Measurements from ENCODE around the gene GPANK1. TPM values are rescaled to one million over a fixed set of nuclear protein-coding genes. Genes with fewer than 3 reads are reported as not detected.

GPANK1 gene
- total and polyA plus RNA-seq, 2 of the 13 experiments (the other 11 are each of a cell fraction or from before 2014, with no cell fraction given) = 15.4 to 22.8 TPM

GRCh38 chr6:31680226-31681134 is 15.7 kb upstream of the GPANK1 start, which contains the start of gene LY6G5C (continued):
- TF ChIP-seq, protein P1, sequence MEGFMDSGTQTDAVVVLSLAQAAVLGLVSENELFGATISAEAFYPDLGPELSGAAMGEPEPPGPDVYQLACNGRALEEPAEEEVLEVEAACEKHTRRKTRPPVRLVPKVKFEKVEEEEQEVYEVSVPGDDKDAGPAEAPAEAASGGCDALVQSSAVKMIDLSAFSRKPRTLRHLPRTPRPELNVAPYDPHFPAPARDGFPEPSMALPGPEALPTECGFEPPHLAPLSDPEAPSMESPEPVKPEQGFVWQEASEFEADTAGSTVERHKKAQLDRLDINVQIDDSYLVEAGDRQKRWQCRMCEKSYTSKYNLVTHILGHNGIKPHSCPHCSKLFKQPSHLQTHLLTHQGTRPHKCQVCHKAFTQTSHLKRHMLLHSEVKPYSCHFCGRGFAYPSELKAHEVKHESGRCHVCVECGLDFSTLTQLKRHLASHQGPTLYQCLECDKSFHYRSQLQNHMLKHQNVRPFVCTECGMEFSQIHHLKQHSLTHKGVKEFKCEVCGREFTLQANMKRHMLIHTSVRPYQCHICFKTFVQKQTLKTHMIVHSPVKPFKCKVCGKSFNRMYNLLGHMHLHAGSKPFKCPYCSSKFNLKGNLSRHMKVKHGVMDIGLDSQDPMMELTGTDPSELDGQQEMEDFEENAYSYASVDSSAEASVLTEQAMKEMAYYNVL (CRISPR knock-in tag; IDR thresholded peaks at IDR 0.05; ENCODE audit: borderline replicate concordance) = no peak
- no peak for TF ChIP-seq YEATS4 (CRISPR knock-in tag; IDR thresholded peaks at IDR 0.05; ENCODE audit: borderline replicate concordance)
- no peak for TF ChIP-seq ZNF496 (CRISPR knock-in tag; IDR thresholded peaks at IDR 0.05; ENCODE audit: insufficient replicate concordance)
- TF ChIP-seq PITX1 (CRISPR knock-in tag; IDR thresholded peaks at IDR 0.05) = 0 out of 2 replicates have a peak, but pooled peaks have one; percentile 62
- peak; percentile 29; the same call in 1 of the 2 replicates for TF ChIP-seq ZNF687 (CRISPR knock-in tag; IDR thresholded peaks at IDR 0.05)
- TF ChIP-seq, protein P2, sequence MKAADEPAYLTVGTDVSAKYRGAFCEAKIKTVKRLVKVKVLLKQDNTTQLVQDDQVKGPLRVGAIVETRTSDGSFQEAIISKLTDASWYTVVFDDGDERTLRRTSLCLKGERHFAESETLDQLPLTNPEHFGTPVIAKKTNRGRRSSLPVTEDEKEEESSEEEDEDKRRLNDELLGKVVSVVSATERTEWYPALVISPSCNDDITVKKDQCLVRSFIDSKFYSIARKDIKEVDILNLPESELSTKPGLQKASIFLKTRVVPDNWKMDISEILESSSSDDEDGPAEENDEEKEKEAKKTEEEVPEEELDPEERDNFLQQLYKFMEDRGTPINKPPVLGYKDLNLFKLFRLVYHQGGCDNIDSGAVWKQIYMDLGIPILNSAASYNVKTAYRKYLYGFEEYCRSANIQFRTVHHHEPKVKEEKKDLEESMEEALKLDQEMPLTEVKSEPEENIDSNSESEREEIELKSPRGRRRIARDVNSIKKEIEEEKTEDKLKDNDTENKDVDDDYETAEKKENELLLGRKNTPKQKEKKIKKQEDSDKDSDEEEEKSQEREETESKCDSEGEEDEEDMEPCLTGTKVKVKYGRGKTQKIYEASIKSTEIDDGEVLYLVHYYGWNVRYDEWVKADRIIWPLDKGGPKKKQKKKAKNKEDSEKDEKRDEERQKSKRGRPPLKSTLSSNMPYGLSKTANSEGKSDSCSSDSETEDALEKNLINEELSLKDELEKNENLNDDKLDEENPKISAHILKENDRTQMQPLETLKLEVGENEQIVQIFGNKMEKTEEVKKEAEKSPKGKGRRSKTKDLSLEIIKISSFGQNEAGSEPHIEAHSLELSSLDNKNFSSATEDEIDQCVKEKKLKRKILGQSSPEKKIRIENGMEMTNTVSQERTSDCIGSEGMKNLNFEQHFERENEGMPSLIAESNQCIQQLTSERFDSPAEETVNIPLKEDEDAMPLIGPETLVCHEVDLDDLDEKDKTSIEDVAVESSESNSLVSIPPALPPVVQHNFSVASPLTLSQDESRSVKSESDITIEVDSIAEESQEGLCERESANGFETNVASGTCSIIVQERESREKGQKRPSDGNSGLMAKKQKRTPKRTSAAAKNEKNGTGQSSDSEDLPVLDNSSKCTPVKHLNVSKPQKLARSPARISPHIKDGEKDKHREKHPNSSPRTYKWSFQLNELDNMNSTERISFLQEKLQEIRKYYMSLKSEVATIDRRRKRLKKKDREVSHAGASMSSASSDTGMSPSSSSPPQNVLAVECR (CRISPR knock-in tag; IDR thresholded peaks at IDR 0.05; ENCODE audit: borderline replicate concordance) = peak; percentile 43; the same call in 1 of the 2 replicates
- TF ChIP-seq, protein P3, sequence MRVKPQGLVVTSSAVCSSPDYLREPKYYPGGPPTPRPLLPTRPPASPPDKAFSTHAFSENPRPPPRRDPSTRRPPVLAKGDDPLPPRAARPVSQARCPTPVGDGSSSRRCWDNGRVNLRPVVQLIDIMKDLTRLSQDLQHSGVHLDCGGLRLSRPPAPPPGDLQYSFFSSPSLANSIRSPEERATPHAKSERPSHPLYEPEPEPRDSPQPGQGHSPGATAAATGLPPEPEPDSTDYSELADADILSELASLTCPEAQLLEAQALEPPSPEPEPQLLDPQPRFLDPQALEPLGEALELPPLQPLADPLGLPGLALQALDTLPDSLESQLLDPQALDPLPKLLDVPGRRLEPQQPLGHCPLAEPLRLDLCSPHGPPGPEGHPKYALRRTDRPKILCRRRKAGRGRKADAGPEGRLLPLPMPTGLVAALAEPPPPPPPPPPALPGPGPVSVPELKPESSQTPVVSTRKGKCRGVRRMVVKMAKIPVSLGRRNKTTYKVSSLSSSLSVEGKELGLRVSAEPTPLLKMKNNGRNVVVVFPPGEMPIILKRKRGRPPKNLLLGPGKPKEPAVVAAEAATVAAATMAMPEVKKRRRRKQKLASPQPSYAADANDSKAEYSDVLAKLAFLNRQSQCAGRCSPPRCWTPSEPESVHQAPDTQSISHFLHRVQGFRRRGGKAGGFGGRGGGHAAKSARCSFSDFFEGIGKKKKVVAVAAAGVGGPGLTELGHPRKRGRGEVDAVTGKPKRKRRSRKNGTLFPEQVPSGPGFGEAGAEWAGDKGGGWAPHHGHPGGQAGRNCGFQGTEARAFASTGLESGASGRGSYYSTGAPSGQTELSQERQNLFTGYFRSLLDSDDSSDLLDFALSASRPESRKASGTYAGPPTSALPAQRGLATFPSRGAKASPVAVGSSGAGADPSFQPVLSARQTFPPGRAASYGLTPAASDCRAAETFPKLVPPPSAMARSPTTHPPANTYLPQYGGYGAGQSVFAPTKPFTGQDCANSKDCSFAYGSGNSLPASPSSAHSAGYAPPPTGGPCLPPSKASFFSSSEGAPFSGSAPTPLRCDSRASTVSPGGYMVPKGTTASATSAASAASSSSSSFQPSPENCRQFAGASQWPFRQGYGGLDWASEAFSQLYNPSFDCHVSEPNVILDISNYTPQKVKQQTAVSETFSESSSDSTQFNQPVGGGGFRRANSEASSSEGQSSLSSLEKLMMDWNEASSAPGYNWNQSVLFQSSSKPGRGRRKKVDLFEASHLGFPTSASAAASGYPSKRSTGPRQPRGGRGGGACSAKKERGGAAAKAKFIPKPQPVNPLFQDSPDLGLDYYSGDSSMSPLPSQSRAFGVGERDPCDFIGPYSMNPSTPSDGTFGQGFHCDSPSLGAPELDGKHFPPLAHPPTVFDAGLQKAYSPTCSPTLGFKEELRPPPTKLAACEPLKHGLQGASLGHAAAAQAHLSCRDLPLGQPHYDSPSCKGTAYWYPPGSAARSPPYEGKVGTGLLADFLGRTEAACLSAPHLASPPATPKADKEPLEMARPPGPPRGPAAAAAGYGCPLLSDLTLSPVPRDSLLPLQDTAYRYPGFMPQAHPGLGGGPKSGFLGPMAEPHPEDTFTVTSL (CRISPR knock-in tag; IDR thresholded peaks at IDR 0.05; ENCODE audit: borderline replicate concordance) = no peak
- no peak for TF ChIP-seq ZNF577 (CRISPR knock-in tag; IDR thresholded peaks at IDR 0.05; ENCODE audit: borderline replicate concordance, low read depth)
- no peak for TF ChIP-seq RBFOX2 (IDR thresholded peaks at IDR 0.05; ENCODE audit: low read depth, low read length)

Measured in HepG2 (cell line).